ENCODE measurements around the gene LAMTOR2.
A peak's percentile ranks its signal among the peaks of the same experiment; 100 is the strongest.

Gene LAMTOR2

DNA sequence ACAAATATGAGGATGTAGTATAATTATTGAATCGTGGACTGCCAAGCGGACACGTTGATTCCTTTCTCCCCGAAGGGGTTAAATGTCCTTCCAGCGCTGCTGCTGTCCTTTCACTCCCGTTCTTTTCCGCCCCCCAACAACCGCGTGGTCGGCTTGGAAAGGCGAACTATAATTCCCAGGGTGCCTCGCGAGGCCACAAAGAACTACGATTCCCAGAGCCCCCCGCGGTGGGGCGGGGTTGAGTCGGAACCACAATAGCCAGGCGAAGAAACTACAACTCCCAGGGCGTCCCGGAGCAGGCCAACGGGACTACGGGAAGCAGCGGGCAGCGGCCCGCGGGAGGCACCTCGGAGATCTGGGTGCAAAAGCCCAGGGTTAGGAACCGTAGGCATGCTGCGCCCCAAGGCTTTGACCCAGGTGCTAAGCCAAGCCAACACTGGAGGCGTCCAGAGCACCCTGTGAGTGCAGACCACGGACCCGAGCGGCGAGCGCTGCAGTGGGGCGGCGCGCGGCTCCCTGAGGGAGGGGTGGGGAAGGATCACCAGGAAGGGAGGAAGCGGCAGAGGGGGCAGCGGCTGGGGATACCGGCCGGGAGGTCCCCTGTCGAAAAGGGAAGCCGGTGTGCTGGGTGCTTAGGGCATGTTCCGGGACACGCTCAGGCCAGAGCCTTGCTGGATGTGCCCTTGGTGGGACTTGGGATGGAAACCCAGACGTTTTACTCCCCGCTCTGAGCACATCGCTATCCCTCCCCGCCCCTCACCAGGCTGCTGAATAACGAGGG lies at the start of gene LAMTOR2:
LAMTOR2 (plus strand) TSS at position 283 of the 781 bp plus-strand sequence; CDS start at position 391, 108 bp downstream.
- TF ChIP-seq, protein P1, sequence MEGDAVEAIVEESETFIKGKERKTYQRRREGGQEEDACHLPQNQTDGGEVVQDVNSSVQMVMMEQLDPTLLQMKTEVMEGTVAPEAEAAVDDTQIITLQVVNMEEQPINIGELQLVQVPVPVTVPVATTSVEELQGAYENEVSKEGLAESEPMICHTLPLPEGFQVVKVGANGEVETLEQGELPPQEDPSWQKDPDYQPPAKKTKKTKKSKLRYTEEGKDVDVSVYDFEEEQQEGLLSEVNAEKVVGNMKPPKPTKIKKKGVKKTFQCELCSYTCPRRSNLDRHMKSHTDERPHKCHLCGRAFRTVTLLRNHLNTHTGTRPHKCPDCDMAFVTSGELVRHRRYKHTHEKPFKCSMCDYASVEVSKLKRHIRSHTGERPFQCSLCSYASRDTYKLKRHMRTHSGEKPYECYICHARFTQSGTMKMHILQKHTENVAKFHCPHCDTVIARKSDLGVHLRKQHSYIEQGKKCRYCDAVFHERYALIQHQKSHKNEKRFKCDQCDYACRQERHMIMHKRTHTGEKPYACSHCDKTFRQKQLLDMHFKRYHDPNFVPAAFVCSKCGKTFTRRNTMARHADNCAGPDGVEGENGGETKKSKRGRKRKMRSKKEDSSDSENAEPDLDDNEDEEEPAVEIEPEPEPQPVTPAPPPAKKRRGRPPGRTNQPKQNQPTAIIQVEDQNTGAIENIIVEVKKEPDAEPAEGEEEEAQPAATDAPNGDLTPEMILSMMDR (conservative IDR thresholded peaks at IDR 0.05; ENCODE audit: low read depth, low read length) = no peak
- Histone ChIP-seq H3K27me3 (ENCODE audit: insufficient read depth, low read depth) (no peaks in the 10 kb centered on the region), H3K4me1 (ENCODE audit: low read depth, poor library complexity, severe bottlenecking) (peaks cover 22% of the 10 kb centered on the region), H3K36me3 (ENCODE audit: insufficient read depth) (peaks cover 7% of the 10 kb centered on the region; the same call in 1 of the 2 replicates), H3K9ac (peak within 1 kb of the TSS; percentile 92), H3K4me2 (peak within 1 kb of the TSS; percentile 98), H2AFZ (ENCODE audit: low read depth) (peak within 1 kb of the TSS; percentile 85), H3K79me2 (ENCODE audit: insufficient read depth, low read depth) (peaks cover 26% of the 10 kb centered on the region), H4K20me1 (ENCODE audit: insufficient read depth) (no peaks in the 10 kb centered on the region; the same call in 1 of the 2 replicates), H3K27ac (peak within 1 kb of the TSS; percentile 91), H3K4me3 (IDR thresholded peaks at IDR 0.05; ENCODE audit: insufficient read depth, low read depth, low read length) (peak within 1 kb of the TSS; percentile 100)

DNA sequence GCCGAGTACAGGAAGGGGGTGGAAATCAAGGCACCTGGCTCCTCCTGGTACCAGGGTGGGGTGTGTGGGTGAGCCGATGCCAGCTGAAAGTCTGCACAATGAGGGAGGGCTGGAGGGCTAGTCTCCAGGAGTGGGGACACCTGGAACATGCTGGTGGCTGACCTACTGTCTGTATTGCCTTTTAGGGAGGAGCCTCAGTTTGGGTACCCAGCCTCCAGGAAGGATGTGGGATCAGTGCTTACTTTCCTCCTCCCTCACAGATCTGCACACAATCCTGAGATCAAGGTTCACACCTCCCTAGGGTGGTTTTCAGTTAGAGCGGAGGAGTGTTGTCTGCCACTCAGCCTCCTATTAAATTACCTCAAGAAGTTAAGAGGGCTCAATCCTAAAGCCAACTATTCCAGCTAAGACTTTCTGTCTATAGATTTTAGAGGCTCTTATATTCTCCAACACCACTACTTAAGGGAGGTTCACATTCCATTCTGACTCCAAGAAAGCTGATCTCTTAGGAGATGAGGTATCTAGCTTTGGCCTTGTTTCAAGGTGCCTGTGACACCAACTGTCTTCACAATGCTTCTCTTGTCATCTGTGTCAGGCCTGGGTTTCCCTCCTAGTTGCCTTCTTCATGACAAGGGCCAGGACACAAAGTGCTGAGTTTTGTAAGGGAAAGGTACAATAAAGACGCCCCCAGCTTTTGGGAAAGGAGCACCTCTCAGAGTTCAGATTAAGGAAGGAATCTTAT lies 49.6 kb upstream of the LAMTOR2 start:
- Histone ChIP-seq H3K4me1 (ENCODE audit: low read depth, poor library complexity, severe bottlenecking) (peaks cover 18% of the 10 kb centered on the region), H2AFZ (ENCODE audit: low read depth) (no peak overlapping the region), H3K27ac (no peak overlapping the region), H3K4me2 (no peak overlapping the region), H4K20me1 (ENCODE audit: insufficient read depth) (no peaks in the 10 kb centered on the region), H3K36me3 (ENCODE audit: insufficient read depth) (peaks cover 18% of the 10 kb centered on the region; the same call in 1 of the 2 replicates), H3K4me3 (IDR thresholded peaks at IDR 0.05; ENCODE audit: insufficient read depth, low read depth, low read length) (no peak overlapping the region), H3K79me2 (ENCODE audit: insufficient read depth, low read depth) (no peaks in the 10 kb centered on the region), H3K9ac (no peak overlapping the region), H3K27me3 (ENCODE audit: insufficient read depth, low read depth) (no peaks in the 10 kb centered on the region)
- TF ChIP-seq, protein P1 (conservative IDR thresholded peaks at IDR 0.05; ENCODE audit: low read depth, low read length) = no peak

DNA sequence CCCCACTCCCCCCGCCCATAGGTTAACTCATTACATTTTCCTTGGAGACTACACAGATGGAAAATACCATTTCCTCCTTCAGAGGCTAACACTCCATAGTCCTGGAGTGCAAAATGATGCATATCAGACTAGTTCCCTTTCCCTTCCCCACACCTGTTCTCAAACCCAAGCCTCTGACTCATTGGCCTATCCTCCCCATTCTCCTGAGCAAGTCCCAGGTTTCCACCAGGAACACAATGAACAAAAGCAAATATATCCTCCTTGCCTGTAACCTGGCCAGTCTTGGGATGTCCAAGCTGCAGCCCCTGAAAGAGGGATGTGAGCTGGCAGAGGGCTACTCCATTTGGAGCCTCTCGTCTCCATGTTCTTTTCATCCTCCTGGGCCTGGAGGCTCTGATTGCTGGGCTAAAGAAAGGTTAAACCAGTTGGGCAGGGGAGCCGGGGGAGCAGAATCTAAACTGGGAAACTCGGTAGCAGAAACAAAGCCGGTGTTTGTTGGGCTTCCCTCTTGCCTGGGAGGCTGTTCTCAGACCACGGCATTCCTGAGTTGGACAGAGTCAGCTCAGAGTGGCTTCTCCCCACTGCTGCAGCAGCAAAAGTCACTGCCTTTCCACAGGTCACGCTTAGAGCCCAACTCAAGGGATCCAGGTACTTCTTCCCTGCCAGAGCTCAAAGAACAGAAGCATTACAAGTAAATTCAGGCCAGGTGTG lies 47.8 kb upstream of the LAMTOR2 start:
- TF ChIP-seq, protein P1 (conservative IDR thresholded peaks at IDR 0.05; ENCODE audit: low read depth, low read length) = no peak
- H3K4me3 ChIP-seq (IDR thresholded peaks at IDR 0.05; ENCODE audit: insufficient read depth, low read depth, low read length) = no peak overlapping the region
- no peak overlapping the region for H3K9ac ChIP-seq
- H3K4me2 ChIP-seq = no peak overlapping the region
- H4K20me1 ChIP-seq (ENCODE audit: insufficient read depth) = no peaks in the 10 kb centered on the region
- no peaks in the 10 kb centered on the region for H3K79me2 ChIP-seq (ENCODE audit: insufficient read depth, low read depth)
- H2AFZ ChIP-seq (ENCODE audit: low read depth) = no peak overlapping the region
- peaks cover 35% of the 10 kb centered on the region for H3K4me1 ChIP-seq (ENCODE audit: low read depth, poor library complexity, severe bottlenecking)
- H3K27ac ChIP-seq = no peak overlapping the region
- H3K27me3 ChIP-seq (ENCODE audit: insufficient read depth, low read depth) = no peaks in the 10 kb centered on the region
- peaks cover 36% of the 10 kb centered on the region; the same call in 1 of the 2 replicates for H3K36me3 ChIP-seq (ENCODE audit: insufficient read depth)

DNA sequence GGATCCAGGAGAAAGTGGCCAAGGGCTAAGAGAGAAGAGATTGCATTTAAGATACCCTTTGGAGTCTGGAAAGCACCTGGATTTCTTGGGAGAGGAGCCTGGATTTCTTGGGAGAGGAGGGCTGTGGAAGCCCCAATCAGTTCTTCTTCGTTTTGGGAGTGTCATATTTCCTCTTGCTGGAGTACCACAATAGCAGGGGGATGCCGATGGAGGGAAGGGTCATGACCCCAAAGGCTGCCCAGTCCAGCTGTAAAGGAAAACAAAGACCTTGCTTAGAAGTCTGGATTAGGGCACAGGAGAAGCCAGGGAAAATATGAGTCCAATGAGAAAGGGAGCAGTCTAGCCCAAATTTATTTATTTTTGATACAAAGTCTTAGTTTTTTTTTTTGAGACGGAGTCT lies 45.2 kb upstream of the LAMTOR2 start:
- peaks cover 62% of the 10 kb centered on the region; the same call in 1 of the 2 replicates for H3K36me3 ChIP-seq (ENCODE audit: insufficient read depth)
- peak overlapping the region; percentile 2; the same call in 1 of the 2 replicates for H3K27ac ChIP-seq
- H3K4me2 ChIP-seq = peak overlapping the region; percentile 11
- no peaks in the 10 kb centered on the region for H4K20me1 ChIP-seq (ENCODE audit: insufficient read depth)
- no peak overlapping the region for H3K4me3 ChIP-seq (IDR thresholded peaks at IDR 0.05; ENCODE audit: insufficient read depth, low read depth, low read length)
- TF ChIP-seq, protein P1 (conservative IDR thresholded peaks at IDR 0.05; ENCODE audit: low read depth, low read length) = no peak; the same call in 1 of the 2 replicates
- peaks cover 5% of the 10 kb centered on the region; the same call in 1 of the 2 replicates for H3K79me2 ChIP-seq (ENCODE audit: insufficient read depth, low read depth)
- no peaks in the 10 kb centered on the region for H3K27me3 ChIP-seq (ENCODE audit: insufficient read depth, low read depth)
- H3K9ac ChIP-seq = no peak overlapping the region
- H3K4me1 ChIP-seq (ENCODE audit: low read depth, poor library complexity, severe bottlenecking) = peaks cover 61% of the 10 kb centered on the region
- no peak overlapping the region for H2AFZ ChIP-seq (ENCODE audit: low read depth)
